ENCODE measurements around the gene PREX1.
A peak's percentile ranks its signal among the peaks of the same experiment; 100 is the strongest.

PREX1 gene

DNA sequence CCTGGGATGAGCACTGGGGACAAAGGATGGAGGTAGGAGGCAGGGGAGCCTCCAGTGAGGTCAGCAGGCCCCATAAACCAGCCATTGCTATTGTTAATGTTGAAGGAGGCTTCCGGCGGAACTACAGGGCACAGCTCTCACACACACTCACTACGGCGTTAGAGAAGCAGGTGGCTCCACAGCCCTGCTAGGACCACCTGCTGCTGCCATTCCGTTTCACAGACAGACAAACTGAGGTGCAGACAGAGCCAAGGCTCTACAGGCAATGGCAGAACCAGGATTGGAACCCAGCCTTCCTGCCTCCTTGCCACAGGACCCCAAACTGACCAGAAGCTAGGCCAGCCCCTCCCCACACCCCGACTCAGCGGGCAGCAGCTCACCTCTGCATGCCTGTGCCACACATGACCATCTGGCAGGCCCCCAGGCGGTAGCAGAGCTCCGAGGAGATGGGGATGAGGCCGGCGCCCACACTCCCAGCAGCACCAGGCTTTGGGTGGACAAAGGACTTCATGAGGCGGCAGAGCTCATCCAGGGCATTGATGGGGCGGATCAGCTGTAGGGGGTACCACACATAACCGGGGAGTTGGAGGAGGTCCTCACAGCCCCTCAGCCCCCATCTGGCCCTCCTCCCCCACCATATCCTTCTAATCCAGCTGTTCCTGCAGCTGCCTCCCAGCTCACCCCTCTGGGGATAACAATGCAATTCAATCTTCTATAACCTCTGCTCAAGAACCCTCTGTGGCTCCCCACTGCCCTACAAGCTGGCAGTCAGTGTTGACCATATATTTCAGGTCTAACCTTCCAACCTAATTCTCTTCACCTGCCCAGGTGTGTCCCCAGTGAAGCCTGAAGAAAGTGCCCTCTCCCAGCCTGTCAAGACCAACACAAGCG lies 198.5 kb downstream of the PREX1 start:
- DNase-seq: no peak

DNA sequence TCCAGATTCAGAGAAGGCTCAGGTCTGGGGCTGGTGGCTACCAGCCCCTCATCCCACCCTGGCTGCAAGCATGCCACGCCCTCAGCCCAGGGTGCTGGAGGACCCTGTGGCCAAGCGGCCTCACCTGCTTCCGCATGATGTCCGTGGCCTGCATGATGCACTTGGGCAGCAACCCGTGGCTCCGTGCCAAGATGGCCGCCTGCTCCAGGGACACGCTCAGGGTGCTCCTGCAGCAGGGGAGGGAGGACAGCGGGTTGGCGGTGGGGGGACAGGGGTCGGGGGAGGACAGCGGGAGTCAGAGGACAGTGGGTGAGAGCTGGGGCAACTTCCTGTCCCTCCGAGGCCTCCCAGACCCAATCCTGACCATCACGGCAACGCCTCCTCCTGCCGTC lies 200.1 kb downstream of the PREX1 start:
- no peak for DNase-seq

DNA sequence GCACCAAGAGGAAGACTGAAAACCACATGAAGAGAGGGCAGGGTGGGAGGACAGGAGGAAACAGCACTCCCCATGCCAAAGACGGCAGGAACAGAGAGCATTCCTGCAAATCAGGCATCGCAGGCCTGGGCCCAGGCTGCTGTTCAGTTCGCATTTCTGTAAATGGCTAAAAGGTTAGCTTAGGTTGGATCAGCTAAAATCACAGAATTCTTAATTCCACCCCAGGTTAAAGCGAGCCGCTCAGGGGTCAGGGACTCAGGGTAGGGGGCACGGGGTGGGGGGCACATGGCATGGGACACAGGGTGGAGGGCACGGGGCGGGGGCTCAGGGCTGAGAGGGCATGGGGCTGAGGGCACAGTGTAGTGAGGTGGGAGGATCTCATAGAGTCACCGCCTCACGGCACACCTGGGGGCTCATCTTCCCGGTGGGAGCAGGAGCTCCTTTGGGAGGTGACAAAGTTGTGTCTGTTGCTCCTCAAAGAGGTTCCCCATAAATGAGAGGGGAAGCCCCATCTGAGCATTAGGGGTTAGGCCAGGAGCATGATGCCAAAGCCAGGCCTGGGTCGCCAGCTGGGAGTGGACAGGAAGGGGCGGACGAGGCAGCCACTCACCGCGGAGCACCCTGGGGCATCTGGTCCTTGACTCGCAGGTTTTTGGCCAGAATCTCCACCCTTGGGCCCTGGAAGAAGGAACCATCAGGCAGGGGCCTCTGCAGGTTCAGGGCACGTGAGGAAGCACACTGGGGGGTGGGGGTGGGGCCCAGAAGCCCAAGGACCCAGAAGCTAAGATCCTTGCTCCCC lies 200.7 kb downstream of the PREX1 start:
- no peak for DNase-seq

DNA sequence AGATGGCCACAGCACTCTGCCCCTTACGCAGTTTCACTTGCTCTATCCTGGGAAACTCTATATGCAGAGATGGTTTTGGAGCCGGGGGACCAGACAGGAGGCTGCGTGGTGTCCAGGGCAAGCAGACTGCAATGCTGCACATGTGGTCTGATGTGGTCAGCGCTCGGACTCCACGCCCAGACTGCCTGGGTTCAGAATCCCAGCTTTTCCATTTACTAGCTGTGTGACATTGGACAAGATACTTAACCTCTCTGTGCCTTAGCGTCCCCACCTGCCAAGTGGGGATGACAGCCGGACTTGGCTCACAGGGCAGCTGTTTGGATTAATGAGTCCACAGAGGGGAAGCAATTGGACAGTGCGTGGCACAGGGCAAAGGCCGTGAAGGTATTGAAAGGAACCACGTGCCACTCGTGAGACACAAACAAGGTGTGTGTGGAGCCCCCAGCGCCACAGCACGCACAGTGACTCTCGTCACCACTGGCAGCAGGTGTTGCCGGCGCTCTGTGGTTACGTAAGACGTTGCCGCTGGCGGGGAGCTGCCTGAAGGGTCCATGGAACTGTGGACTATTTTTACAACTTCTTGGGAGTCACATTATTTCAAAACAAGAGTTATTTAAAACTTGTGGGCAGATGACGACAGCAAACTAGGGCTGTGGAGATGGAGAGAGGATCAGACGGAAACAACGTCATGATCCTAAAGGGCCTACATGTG lies 201.4 kb downstream of the PREX1 start:
- peak; percentile 17 for DNase-seq

DNA sequence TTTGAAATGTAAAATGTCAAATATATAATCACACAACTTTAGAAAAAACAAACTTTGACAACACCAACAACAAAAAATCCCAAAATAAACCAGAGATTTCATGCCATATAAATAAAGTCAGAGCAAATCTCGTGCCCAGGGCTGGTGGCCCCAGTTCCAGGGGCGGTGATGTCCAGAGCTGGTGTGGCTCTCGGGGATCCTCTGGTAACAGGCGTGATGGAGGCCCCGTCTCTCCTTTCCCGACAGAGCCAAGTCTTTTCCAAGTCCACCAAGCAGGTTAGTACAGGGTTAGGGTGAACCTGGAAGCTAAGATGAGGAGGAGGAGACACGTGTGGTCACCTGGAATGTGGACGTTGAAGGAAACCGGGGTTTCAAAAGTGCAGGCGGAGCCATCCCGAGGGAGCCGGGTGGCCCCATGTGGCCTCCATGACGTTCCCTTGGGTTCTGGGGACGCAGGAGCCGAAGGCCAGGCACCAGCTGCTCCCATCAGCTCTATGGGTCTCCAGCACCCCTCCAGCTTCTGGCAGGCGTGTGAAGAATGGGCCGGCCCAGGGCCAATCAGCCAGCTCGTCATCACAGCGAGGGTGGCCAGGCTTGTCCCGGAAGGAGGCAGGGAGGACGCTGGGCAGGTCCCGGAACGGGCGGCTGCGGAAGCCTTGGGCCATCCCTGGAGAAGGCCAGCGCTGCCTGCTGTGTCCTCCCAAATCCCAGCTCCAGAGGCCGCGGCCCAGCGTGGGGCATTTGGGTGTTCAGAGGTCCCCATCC lies 202.5 kb downstream of the PREX1 start:
- DNase-seq: no peak

DNA sequence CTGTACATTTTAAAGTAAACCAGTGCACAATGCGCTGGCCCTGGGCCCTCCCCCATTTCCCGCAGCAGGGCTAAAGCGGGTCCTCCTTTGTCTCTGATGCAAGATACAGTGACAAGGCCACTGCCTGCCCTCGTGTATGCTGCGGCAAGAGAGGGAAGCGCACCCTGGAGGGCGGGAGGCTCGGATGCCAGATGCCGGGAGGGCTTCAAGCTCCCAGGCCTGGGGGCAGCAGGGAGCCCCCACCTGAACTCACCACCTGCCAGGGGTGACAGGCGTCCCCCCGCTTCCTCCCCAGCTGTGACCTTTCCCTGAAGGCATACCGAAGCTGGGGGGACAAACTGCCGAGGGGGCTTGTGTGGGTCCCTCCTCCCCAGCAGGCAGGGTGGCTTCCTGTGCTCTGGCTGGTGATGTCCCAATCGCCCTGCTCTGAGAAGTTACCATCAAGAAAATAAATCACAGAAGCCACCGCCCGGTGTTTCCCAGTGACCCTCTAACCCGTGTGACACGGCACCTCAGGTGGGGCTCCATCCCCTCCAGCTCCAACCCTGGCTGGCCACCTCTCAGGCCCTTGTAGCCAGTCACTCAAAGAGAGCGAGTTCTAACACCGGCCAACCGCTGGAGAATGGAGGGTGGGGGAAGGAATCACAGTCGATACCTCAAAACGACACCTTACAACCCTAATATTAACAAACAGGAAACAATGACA lies 203.3 kb downstream of the PREX1 start:
- DNase-seq: no peak

DNA sequence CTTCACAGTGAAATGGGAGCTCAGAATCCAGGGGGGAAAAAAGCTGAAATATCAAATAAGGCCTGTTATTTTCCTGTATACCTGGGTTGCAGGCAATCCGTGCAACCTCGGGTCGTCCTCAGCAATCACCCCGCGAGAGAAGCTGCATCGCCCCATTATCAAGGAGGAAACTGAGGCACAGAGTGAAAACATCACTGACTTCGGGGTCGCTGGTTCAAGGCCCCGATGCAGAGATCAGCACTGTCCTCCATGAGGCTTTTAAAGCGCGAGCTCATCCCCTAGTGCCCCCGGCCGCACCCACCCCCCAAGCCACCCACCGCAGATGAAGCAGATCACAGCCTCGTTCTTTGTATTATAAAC lies 203.9 kb downstream of the PREX1 start:
- DNase-seq: no peak

DNA sequence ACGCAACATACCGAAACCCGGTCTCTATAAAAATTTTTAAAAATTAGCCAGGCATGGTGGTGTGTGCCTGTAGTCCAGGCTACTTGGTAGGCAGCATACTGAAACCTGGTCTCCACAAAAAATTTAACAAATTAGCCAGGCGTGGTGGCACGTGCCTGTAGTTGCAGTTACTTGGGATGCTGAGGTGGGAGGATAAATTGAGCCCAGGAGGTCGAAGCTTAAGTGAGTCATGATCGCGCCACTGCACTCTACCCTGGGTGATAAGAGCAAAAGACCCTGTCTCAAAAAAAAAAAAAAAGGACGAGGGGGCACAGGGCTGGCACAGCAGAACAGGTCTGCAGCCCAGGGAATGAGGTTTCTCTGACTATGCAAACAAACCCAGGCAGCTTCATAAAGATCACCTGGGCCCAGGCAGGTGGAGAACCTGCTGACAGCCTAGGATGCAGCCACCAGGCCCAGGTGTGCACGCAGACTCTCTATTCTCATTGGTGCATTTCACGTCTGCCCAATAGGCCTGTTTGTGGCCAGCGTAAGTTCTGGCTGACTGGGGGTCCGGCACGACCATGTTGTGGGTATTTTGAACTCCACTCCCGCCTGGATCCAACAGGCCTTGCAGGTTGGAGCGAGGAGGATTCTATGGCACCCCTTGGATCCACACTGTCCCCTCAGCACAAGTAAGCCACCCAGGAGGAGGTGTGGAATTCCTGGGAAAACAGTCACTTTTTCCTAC lies 204.5 kb downstream of the PREX1 start:
- no peak for DNase-seq

DNA sequence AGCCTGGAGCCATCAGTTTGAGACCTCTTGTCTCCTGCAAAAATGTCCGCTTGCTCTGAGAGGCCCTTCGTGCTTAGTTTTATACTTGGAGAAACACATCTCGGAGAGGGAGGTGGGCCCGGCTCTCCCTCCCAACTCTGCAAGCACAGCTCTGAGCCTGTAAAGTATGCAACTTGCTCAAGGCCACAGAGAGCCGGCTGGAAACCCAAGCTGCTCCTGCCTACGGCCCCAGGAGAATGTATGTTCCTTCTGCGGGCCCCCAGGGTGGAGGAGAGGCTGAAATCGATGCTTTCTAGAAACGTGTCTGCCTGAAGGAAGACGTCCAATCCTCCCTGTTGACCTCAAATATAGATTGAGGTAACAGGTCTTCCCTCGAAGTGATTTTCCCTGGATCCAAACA lies 205.4 kb downstream of the PREX1 start:
- DNase-seq: no peak

DNA sequence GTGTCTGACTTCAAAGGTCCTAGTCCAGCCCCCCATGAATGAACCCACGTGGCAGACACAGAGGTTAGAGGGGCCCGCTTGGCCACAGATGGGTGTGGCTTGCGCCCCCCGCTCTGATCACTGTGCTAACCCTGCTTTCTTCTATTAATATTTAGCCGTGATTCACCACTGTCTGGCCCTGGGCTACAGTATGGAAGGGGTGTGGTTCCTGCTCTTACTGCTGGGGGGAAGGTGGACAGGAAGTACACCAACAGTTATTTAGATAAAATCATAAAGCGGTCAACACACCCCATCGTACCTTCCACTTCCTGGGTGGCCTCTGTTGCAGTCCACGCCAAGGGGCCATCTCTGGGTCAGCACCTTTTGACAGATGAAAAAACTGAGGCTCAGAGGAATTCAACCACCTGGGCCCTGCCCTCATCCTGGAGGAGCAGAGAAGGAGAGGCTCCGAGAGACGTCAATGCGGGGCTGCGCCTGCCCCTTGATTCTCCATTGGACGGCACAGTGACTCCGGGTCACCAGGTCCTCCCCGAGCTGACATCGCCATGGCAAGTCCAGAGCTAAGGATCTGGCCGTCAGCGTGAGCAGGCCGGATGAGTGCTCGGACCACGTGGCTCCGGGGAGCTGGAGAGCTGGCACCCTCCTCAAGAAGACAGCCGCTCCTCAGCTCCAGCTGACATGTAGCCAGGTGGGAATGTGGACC lies 206.3 kb downstream of the PREX1 start:
- no peak for DNase-seq

DNA sequence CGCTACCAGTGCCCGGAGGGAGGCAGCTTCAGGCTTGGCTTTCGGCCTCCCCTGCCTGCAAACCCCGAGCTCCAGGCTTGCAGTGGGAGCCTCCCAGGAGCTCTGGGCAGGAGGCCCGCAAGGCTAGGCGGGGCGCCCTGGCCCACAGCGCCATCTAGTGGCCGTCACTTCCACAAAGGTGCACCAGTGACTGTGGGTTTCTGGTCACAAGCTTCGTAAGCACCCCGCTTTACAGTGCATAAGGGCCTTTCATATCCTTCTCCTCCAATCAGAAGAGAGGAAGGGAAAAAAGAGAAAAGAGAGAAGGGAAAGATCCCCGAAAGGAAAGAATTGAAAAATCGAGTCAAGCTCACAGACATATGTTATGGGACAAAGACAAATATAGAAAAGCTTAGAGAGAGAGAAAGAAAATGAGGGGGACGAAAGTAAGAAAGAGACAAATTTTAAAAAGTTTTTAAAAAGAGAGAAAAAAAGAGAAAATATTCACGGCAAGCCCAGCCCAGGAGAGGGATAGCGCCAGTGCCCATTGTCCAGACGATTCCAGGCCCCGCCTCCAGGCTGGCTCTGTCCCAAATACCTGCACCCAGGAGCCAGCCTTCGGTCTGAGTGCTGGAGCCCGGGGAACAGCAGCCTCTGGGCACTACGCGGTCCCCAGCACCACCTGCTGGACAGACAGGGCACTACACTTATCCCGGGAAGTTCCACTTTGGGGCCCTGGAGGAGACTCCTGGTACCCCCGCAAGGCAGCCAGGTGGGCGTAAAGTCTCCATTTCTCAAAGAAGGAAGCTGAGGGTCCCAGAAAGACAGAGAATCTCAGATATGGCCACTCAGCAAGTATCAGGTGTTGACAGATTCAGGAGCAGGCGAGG lies 207.1 kb downstream of the PREX1 start:
- peak; percentile 70 for DNase-seq

DNA sequence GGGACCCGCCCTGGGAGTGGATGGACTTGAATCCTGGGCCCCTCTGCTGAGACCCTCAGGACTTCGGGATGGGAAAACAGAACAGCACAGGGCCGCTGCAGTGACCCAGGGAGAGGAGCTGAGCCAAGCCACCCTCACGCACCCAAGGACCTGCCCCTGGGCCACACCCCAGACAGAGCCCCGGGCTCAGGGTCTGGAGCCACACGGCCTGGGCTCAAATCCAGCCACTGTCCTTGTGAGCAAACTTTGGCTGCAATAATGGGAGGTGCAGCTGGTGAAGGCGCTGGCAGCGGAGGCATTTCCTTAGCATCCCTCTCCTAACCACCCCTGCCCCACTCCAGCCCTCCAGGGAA lies 207.7 kb downstream of the PREX1 start:
- no peak for DNase-seq

DNA sequence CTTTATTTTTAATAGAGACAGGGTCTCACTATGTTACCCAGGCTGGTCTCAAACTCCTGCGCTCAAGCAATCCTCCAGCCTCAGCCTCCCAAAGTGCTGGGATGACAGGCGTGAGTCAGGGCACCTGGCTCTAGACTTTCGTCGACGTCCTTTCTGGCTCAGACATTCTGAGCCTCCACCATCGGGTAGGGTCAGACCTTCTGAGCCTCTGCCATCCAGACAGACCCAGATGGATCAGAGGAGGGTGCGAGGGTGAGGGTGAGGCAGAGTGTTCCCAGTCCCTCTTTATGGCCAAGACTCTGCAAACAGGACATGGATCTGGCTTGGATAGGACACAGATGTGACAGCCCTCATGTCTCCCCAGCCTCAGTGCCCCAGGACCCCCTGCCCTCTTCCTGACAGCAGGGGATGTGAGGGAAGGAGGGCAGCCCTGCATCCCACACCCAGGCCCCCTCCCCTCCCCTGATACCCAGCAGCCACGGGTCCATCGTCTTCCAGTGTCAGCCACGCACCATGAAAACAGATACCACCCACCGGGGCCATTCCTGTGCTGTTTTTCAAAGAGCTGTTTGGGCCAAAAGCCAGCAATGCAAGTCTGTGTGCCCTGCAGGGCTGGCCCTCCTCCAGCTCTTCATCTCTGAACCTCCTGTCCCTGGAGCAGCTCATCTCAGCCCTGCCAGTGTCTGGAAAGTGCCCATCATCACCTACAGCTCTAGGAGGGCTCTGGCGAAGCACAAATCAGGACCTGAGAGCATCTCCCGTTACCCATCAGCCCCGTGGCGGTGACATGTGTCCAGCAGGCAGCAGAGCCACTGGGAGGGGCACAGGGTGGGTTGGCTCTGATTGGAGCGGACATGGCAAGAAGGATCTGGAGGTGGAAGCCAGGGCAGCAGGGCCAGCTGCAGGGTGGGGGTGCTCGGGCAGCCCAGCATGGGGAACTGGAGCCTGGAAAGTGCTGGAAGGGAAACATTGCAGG lies 208.4 kb downstream of the PREX1 start:
- DNase-seq: no peak

DNA sequence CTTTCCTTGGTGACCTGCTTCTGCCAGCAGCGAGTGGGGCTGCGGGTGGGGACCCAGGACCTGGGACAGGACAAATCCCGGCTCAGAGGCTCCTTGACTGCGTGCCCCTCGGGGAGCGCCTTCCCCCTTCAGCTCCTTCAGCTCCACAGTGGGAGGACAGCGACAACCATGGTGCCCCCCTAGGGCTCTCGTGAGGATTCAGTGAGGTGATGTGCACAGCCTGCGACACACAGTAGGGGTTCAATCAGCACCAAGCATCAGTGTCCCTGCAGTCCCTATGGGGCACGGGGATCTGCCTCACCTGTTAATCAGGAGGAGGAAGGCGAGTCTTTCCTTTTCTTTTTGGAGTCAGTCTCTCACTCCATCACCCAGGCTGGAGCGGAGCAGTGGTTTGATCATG lies 209.2 kb downstream of the PREX1 start:
- DNase-seq: no peak

DNA sequence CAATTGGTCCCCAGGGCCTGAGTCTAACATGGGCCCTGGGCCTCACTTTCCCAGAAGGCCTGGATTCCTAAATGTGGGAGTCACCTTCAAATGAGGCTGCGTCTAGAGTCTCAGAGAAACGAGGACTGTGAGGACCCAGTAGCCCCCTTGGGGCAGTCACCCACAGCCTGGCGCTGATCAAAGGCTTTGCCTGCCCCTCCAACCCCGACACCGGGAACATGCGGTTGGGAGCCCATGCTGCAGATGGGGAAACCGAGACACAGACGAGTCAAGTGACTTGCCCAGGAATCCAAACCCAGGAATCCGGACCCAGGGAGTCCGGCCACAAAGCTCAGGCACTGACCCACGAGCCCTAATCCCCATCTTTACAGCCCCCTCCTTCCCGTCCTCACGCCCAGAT lies 209.7 kb downstream of the PREX1 start:
- no peak for DNase-seq

DNA sequence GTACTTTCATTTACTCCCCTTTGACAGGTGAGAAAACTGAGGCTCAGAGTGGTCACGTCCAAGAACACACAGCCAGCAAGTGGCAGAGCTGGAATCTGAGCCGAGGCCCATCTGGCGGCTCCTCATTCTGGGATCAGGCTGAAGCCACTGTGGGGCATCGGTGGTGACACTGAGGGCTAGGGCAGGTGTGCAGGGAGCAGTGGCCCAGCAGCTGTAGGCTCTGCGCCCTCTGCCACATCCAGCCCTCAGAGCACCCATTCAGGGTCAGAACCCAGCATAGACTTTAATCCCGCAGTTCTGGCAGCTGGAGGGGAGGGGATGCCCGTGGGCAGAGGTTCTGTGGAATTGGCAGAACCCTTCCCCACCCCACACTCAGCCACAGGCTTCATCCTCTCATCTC lies 210.3 kb downstream of the PREX1 start:
- DNase-seq: no peak

DNA sequence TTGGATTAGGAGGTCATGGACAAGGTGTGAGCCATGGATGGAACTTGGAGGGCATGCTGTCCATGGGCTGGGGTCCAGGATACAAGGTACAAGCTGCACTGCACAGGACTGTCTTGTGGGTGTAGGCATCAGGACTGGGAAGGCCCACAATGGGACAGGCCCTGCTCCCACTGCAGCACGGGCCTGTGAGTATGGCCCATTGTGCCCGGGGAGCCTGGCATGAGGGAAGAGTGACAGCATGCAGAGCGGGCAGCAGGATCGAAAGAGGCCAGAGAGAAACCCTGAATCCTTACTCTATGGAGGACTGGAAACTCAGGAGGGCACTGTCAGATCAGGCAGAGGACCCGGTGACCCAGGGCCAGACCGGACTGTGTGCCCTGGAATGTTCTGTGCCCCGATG lies 211.3 kb downstream of the PREX1 start:
- DNase-seq: no peak

DNA sequence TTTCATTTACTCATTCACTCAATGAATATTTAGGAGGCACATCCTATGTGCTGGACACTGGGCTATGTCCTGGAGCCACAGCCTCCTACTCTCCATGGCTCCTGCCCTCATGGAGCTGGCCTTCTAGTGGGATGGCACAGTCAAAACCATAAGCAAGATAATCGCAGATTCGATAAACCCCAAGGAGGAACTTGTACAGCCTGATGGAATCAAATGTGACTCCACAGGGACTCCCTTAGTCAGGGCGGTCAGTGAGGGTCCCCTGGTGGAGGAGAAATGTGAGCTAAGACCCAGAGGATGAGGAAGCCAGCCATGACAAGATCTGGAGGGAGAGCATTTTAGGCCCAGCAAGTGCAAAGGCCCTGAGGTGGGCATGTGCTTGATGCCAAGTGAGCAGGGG lies 211.9 kb downstream of the PREX1 start:
- DNase-seq: no peak

Measured in activated CD4-positive, alpha-beta T cell treated with anti-CD3 and anti-CD28 coated beads, Interleukin-2, amount 50 U/mL, for 1 hour (primary cell).